ENCODE results near the gene RAB7B.

DNA sequence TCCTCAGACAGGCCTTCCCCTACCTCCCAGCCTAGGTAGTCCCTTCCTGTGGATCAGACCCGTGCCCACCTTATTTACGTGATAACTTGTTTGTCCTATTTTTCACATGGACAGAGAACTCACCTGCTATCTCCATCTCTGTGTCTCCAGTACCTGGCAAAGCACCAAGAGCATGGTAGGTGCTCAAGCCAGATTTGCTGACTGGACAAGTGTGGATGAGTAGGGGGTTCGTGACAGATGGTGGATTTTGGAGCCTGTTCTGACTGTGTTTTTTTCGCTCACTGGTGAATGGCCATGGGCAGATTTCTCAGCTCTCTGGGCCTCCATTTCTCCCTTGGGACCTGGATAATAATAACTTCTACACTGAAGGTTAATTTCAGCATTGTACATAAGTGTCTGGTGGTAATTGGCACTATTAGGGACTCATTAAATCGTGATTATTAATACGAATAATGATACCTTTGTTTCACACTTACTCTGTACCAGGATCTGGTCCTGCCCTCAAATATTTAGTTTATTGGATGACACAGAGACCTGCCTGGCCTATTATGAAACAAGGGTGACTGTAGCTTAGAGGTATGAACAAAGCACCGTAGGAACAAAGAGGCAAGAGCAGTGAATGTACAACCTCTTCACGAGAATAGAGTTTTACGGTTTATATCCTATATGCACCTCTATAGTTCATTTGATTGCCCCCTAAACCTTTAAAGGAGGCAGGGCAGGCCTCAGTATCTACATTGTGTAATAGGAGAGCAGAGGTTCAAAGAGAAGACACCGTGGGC, 35.5 kb downstream of the RAB7B start:
- TF ChIP-seq, protein P1, sequence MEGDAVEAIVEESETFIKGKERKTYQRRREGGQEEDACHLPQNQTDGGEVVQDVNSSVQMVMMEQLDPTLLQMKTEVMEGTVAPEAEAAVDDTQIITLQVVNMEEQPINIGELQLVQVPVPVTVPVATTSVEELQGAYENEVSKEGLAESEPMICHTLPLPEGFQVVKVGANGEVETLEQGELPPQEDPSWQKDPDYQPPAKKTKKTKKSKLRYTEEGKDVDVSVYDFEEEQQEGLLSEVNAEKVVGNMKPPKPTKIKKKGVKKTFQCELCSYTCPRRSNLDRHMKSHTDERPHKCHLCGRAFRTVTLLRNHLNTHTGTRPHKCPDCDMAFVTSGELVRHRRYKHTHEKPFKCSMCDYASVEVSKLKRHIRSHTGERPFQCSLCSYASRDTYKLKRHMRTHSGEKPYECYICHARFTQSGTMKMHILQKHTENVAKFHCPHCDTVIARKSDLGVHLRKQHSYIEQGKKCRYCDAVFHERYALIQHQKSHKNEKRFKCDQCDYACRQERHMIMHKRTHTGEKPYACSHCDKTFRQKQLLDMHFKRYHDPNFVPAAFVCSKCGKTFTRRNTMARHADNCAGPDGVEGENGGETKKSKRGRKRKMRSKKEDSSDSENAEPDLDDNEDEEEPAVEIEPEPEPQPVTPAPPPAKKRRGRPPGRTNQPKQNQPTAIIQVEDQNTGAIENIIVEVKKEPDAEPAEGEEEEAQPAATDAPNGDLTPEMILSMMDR (IDR thresholded peaks at IDR 0.05; ENCODE audit: low read length) = no peak
- TF ChIP-seq EZH2 (optimal IDR thresholded peaks at IDR 0.05; ENCODE audit: low read depth, low read length) = no peak

All from MM.1S (cell line).